Retinal pigment epithelial cell (primary cell): Measurements from ENCODE around the gene AKT1S1.

Experiments
- DNase-seq: peaks from one replicate; pipeline ENCODE4 v3.0.0-alpha.2; 2010; ENCODE audit warnings: low read depth
- H3K4me3 ChIP-seq: 2 replicates; pipeline ENCODE4 v1.5.1; 2011; ENCODE audit warnings: mild to moderate bottlenecking, low read length, control low read depth, moderate library complexity
- CTCF ChIP-seq: conservative IDR thresholded peaks from 2 replicates; pipeline ENCODE4 v1.5.1; 2011; ENCODE audit warnings: low read depth, low read length, control low read depth, inconsistent platforms

AKT1S1 gene

DNA sequence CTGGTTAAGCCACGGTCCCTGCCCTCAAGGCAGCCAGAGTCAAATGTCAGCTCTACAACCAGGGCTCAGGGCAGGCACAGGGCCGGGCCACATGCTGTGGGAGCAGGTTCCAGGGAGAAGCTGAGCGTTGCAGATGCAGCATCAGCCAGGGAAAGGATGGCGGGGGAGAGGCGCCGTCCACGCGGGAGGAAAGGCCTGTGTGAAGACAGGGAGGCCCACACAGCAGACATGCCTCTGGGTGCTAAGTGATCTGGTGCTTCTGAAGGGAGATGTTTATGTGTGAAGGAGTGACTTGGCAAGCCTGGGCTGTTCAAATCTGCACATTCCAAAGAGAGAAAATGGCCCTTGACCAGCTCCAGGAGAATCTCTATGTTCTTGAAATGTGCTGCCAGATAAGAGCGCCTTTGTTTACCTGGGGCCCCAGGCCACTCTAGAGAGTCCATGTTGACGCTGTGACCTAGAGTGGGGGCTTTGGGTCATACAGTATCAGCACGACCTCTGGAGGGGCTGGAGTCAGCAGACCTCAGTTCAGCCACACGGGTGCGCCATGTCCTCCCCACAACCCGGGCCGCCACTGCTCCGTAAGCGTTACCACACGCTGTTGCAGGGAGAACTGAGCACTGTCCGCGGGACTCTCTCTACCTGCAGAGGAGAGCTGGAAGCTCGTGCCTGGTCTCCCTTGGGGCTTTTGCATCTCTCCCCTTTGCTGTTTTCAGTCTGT is 36.0 kb upstream of the AKT1S1 start:
- TF ChIP-seq CTCF, result peak; percentile 8
- H3K4me3 ChIP-seq, result no peak overlapping the region
- no peak for DNase-seq

- no peak overlapping the region for H3K4me3 ChIP-seq
- no peak for TF ChIP-seq CTCF
- DNase-seq, result no peak
Measured at GRCh38 chr19:49911381-49912145, 34.4 kb upstream of the AKT1S1 start.

GRCh38 chr19:49910179-49910578 is 33.0 kb upstream of the AKT1S1 start:
- no peak for DNase-seq
- no peak overlapping the region for H3K4me3 ChIP-seq
- TF ChIP-seq CTCF, result no peak

DNA sequence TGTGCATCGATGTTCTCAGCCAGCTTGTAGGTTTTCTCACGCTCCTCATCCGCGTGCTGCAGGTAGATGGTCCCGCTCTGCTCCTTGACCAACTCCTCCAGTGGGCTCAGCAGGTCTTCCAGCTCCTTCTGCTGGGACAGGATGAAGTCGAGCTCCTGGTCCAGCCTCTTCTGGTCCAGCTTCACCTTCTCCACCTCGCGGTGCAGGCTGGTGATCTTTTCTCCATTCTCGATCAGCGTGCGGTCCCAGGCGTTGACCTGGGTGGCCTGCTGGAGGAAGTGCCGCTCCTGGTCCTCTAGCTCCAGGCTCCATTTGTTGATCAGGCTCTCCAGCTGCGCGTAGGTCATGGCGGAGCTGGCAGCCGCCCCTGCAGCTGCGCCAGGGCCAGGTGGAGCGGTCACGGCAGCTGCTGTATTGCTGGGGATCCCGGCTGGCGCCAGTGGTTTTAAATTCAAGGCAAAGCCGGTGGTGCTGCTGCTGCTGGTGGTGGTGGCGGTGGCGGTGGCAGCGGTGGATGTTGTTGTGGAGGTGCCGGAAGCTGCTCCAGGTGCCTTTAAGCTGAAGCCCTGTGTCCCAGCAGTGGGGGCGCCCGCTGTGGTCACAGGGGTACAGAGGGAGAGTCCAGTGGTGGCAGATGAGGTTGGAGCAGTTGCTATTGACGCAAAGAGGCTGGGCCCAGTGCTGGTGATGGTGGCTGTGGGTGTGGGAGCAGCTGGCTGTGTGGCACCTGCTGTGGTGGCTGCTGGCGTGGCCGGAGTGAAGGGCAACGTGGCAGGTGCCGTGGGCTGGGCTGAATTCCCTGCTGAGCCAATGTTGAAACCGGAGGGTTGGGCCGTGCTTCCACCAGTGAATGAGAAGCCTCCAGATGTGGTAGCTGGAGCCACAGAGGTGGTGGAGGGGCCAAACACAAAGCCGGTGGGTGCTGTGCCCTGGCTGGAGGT is 31.6 kb upstream of the AKT1S1 start:
- TF ChIP-seq CTCF, result no peak
- DNase-seq, result no peak
- H3K4me3 ChIP-seq, result no peak overlapping the region

DNA sequence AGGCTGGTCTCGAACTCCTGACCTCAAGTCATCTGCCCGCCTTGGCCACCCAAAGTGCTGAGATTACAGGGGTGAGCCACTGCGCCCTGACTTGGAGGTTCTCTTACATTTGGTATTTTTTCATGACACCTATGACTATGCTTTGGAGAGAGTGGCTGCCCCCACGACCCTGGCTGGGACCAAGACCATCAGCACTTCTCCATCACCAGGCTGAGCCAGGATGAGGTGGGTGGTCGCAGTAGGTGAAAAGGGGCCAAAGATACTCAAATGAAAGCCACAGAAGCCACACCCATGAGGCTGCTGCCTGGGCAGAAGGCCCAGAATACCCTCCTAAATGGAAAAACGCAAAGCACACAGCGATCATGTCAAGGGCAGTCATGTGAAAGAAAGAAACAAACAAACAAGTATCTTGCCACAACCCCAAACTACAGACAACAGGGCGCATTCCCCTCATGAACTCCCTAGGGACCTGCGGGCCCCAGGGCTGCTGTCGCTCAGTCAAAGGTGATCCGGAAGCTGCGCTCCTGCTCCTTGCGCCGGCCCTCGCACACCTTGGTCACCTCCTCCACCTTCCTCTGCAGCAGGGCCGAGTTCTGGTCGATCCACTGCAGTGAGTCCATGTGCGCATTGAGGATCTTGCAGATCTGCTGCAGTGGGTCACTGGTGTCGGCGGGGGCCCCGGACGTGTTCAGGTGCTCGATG is 30.7 kb upstream of the AKT1S1 start:
- no peak for TF ChIP-seq CTCF
- no peak overlapping the region for H3K4me3 ChIP-seq
- no peak for DNase-seq

DNA sequence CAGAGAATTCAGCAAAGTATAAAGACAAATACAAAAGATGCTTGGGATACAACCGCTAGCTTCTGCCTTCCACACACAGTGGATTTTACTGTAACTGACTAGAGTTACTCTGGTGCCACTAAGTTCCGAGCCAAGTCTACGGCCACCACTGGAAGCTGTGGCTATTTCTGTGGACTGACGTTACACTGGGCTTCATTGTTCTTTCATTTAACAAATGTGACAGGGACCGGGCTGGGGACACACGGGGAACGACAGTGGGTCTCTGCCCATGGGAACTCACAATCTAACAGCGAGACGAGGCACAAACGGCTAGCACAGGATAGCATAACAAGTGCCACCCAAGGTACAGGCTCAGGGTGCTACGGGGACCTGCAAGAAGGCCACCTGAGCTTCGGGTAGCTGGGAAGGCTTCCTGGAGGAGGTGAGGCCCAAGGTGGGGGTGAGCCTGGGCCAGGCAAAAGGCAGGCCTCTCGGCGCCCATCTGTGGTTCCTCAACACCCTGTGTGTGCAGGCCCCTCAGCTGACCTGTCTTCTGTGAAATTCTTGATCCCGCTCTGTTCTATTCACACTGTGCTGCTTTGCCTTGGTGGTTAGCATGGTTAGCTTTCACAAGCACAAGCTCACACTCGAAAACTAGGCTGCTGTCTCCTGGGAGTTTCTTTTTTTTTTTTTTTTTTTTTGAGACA is 29.9 kb upstream of the AKT1S1 start:
- no peak overlapping the region for H3K4me3 ChIP-seq
- DNase-seq, result no peak
- no peak for TF ChIP-seq CTCF
